ENCODE data around the gene CABS1.

GRCh38 chr4:70288651-70289050 lies 46.1 kb upstream of the CABS1 start:
- TF ChIP-seq, protein P1, sequence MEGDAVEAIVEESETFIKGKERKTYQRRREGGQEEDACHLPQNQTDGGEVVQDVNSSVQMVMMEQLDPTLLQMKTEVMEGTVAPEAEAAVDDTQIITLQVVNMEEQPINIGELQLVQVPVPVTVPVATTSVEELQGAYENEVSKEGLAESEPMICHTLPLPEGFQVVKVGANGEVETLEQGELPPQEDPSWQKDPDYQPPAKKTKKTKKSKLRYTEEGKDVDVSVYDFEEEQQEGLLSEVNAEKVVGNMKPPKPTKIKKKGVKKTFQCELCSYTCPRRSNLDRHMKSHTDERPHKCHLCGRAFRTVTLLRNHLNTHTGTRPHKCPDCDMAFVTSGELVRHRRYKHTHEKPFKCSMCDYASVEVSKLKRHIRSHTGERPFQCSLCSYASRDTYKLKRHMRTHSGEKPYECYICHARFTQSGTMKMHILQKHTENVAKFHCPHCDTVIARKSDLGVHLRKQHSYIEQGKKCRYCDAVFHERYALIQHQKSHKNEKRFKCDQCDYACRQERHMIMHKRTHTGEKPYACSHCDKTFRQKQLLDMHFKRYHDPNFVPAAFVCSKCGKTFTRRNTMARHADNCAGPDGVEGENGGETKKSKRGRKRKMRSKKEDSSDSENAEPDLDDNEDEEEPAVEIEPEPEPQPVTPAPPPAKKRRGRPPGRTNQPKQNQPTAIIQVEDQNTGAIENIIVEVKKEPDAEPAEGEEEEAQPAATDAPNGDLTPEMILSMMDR (IDR thresholded peaks at IDR 0.05 in 4 of 5, conservative IDR thresholded peaks at IDR 0.05 in 1 of 5) = no peak
- TF ChIP-seq POLR2A (IDR thresholded peaks at IDR 0.05) = no peak

All from gastrocnemius medialis (tissue), 4 donors.